ENCODE results near the gene SLC22A1. TPM values are rescaled to one million over a fixed set of nuclear protein-coding genes. Genes with fewer than 3 reads are reported as not detected.

SLC22A1 gene
- total RNA-seq, 3 donors from 2014 or later = 0.98 to 3.2 (median 1.3) TPM

- TF ChIP-seq POLR2A (IDR thresholded peaks at IDR 0.05) (no peak), CTCF (IDR thresholded peaks at IDR 0.05) (no peak), POLR2AphosphoS5 (IDR thresholded peaks at IDR 0.05) (no peak)
- no peak for DNase-seq (ENCODE audit: low spot score in 2 of 2)
- Histone ChIP-seq H3K36me3 (no peaks in the 10 kb centered on the region), H3K27ac (no peak overlapping the region), H3K9me3 (no peaks in the 10 kb centered on the region), H3K27me3 (no peaks in the 10 kb centered on the region), H3K4me1 (no peaks in the 10 kb centered on the region), H3K4me3 (no peak overlapping the region)
- intact Hi-C loops (cut with DNase I; ENCODE audit: low total_unique reads) = no loop called here
Observed at GRCh38 chr6:160167604-160168399, 46.2 kb downstream of the SLC22A1 start.

- DNase-seq (ENCODE audit: low spot score in 2 of 2) = no peak
- no peaks in the 10 kb centered on the region for H3K9me3 ChIP-seq
- no peaks in the 10 kb centered on the region for H3K27me3 ChIP-seq
- no peaks in the 10 kb centered on the region for H3K36me3 ChIP-seq
- intact Hi-C loops (cut with DNase I; ENCODE audit: low total_unique reads) = no loop called here
- H3K4me3 ChIP-seq = no peak overlapping the region
- H3K4me1 ChIP-seq = no peaks in the 10 kb centered on the region
- no peak overlapping the region for H3K27ac ChIP-seq
- TF ChIP-seq POLR2AphosphoS5 (IDR thresholded peaks at IDR 0.05) (no peak), CTCF (IDR thresholded peaks at IDR 0.05) (no peak), POLR2A (IDR thresholded peaks at IDR 0.05) (no peak)
Observed at GRCh38 chr6:160170018-160170680, 48.5 kb downstream of the SLC22A1 start.

GRCh38 chr6:160172704-160173103 lies 51.1 kb downstream of the SLC22A1 start:
- H3K36me3 ChIP-seq = no peaks in the 10 kb centered on the region
- intact Hi-C loops (cut with DNase I; ENCODE audit: low total_unique reads) = no loop called here
- no peak for DNase-seq (ENCODE audit: low spot score in 2 of 2)
- TF ChIP-seq POLR2A (IDR thresholded peaks at IDR 0.05) (no peak), POLR2AphosphoS5 (IDR thresholded peaks at IDR 0.05) (no peak), CTCF (IDR thresholded peaks at IDR 0.05) (no peak)
- no peaks in the 10 kb centered on the region for H3K27me3 ChIP-seq
- H3K4me3 ChIP-seq = no peak overlapping the region
- H3K4me1 ChIP-seq = no peaks in the 10 kb centered on the region
- H3K9me3 ChIP-seq = no peaks in the 10 kb centered on the region
- H3K27ac ChIP-seq = no peak overlapping the region

- intact Hi-C loops (cut with DNase I; ENCODE audit: low total_unique reads) = no loop called here
- H3K36me3 ChIP-seq = no peaks in the 10 kb centered on the region
- H3K4me1 ChIP-seq = no peaks in the 10 kb centered on the region
- no peaks in the 10 kb centered on the region for H3K27me3 ChIP-seq
- TF ChIP-seq POLR2A (IDR thresholded peaks at IDR 0.05) = no peak
- no peak for TF ChIP-seq POLR2AphosphoS5 (IDR thresholded peaks at IDR 0.05)
- no peak for TF ChIP-seq CTCF (IDR thresholded peaks at IDR 0.05)
- DNase-seq (ENCODE audit: low spot score in 2 of 2) = no peak
- H3K27ac ChIP-seq = no peak overlapping the region
- H3K4me3 ChIP-seq = no peak overlapping the region
- H3K9me3 ChIP-seq = no peaks in the 10 kb centered on the region
Observed at GRCh38 chr6:160173806-160174527, 52.4 kb downstream of the SLC22A1 start.

- no peaks in the 10 kb centered on the region for H3K4me1 ChIP-seq
- no peaks in the 10 kb centered on the region for H3K27me3 ChIP-seq
- TF ChIP-seq CTCF (IDR thresholded peaks at IDR 0.05) = no peak
- no peak for TF ChIP-seq POLR2A (IDR thresholded peaks at IDR 0.05)
- no peak for TF ChIP-seq POLR2AphosphoS5 (IDR thresholded peaks at IDR 0.05)
- H3K36me3 ChIP-seq = no peaks in the 10 kb centered on the region
- no peaks in the 10 kb centered on the region for H3K9me3 ChIP-seq
- intact Hi-C loops (cut with DNase I; ENCODE audit: low total_unique reads) = no loop called here
- DNase-seq (ENCODE audit: low spot score in 2 of 2) = no peak
- no peak overlapping the region for H3K27ac ChIP-seq
- H3K4me3 ChIP-seq = no peak overlapping the region
Observed at GRCh38 chr6:160174681-160175080, 53.1 kb downstream of the SLC22A1 start.

Data from breast epithelium (tissue), 4 donors.